ENCODE data around the gene ADGRL2. TPM values are rescaled to one million over a fixed set of nuclear protein-coding genes. Genes with fewer than 3 reads are reported as not detected.

The ADGRL2 gene
- polyA plus RNA-seq, 4 donors = 151 to 477 (median 201) TPM

DNA sequence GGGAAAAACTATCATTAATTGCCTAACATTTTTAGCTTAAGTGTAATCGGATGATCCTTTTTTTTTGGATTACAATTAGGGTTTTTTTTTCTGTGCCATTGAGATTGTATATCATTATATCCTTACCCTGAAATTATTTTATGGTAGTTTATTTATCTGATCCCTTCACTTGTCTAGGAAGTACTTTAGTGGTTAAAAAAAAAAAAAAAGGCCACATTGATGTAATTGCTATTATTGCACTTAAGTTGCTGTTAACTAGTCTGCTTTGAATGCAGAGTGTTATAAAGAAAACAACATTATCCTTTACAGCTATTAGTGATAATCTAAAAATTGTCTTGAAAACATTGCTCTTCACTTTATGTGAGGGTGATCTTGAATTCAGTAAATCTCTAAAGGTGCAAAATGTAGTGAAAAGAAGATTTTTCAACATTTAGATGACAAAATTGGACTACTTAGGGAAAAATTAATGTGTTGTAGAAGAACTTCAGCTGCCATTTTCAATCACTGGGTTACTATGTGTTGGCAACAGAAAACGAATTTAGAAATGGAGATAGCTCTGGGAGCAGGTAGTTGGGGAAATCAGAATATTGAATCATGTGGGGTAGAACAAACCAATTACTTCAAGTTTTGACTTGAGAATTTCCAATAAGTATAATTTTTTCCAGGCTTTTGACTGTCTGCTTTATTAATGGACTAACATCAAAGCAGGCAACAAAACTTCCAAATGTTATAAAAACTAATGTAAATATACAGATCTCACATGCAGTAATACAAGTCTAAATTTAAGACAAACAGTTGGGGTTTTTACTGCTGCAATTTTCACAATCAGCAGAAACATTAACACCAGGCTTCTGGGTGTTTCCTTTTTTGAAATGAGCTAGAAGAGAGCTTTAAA is 5.0 kb downstream of the ADGRL2 start:
- DNase-seq (ENCODE audit: low read depth in 4 of 4, low spot score in 3 of 4) = no peak

DNA sequence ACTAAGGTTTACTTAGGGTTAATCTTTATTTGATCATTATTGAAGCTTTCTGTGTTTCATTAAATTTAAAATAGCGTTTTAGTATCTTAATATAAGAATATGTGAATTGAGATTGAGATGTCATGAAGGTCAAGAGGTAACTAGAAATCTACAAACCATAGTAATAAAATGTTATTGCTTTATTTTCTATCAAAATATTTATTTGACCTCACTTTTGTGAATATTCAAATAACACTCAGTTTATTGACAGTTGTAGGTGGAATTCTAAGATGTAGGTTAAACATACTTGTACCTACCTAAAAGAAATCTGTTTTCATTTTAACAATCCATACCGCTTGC is 5.7 kb downstream of the ADGRL2 start:
- DNase-seq (ENCODE audit: low read depth in 4 of 4, low spot score in 3 of 4) = no peak

DNA sequence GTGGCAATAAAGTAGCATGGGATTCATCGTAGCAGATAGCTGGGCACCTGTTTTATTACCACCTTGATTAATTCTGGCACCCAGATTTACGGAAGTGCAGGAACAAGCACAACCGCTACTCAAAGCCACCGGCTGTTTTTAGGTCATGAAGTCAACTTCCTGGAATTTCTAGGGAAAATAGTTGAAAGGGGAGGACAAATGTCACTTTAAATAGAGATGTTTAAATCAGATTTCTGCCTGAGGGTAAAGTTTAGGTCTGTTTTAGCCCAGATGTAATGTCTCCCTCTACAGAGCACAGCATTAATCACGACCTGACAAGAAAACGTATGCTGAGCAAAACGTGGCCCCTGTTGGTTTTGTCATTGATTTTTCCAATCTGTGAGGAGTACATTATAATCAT is 8.0 kb downstream of the ADGRL2 start:
- no peak for DNase-seq (ENCODE audit: low read depth in 4 of 4, low spot score in 3 of 4)

DNA sequence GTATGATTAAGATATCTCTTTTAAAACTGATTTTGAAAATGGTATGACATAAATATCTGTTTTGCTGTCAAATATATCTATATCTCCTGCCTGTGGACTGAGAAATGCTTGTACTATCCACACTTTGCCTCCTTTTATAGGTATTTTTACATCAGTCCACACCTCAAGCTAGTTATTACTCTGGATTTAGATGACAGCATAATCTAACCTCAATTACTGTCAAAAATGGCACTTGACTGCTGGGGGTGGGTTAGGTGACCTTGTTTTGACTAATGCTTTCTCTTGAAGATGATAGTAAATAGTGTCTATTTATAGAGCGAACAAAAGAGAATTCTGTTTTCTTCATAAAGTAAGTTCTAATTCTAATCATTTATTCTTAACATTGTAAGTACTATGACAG is 9.1 kb downstream of the ADGRL2 start:
- no peak for DNase-seq (ENCODE audit: low read depth in 4 of 4, low spot score in 3 of 4)

DNA sequence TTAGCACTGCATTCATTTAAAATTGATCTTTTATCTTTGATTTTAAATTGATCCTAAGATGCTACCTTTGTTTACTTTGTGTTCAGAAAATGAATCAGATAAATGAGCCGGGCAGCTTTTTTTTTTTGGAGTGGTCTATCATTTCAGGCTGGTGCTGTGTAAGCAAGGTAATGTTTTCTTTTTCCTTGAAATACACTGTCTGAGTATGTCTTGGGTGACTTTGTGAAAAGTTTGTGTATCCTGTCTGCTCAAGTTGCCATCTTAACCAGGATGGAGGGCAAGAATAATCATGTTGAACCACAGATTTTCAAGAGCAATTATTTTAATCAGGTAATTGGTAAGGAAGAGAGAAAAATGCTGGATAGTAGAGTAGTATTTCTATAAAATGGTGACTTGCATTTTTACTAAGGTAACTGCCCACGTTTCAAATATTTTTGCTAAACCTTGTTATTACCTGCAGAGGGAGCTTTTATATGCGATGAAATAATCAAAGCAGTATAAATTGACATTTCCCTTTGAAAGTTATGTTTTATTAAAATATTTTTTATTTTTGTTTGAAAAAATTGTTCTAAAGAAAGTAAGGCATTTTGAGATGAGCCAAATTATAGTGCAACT is 11.1 kb downstream of the ADGRL2 start:
- no peak for DNase-seq (ENCODE audit: low read depth in 4 of 4, low spot score in 3 of 4)

DNA sequence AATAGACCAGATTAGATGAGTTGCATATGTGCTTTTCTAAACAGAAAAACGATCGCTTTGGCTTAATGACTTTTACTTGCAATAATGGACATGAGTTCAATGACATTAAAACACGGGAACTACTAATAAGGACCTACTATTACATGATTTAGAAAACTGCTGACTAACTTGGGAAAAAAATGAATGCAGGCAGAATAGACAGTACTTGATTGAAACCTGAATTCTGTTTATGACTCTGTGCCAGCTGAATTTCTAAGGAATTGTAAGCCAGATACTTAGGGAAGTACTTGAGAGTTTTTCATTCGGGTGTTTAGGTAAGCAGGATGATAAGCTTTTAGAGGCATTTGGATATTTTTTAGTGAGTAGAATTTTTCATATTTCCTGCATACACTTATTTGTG is 12.0 kb downstream of the ADGRL2 start:
- no peak for DNase-seq (ENCODE audit: low read depth in 4 of 4, low spot score in 3 of 4)

DNA sequence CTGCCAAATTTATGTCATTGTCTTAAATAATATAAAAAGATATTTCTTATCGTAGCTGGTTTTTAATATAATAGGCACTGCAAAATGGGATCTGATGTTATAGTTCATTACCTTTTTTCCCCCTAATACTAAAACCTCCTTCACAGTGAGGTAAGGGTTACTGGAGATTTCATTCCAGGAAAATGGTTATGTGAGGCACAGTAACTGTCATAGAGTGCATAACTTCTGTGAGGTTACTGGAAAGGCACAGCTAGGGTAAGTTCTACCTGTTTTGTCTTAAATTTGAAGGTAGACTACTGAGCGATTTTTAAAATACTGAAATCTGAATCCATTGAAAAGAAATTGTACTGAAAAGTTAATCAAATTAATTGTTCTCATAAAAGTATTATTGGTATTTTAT is 13.0 kb downstream of the ADGRL2 start:
- no peak for DNase-seq (ENCODE audit: low read depth in 4 of 4, low spot score in 3 of 4)

DNA sequence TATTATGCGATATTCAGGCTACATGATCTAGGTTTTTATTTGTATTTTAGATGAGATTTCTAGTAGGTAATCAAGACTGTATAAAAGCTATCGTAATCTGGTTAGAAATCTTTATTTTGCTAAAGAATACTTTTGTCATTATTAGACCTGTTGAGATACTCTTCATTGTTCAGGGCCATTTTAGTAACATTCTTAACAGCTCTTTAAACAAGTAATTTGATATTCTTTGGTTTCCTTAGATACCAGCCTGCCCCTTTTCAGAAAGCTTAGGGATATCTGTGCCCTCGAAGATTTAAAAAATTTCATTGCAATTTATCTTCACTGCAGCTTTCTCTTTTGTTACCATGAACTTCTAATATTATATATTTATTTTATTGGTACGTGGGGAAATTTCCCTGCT is 18.9 kb downstream of the ADGRL2 start:
- no peak for DNase-seq (ENCODE audit: low read depth in 4 of 4, low spot score in 3 of 4)

DNA sequence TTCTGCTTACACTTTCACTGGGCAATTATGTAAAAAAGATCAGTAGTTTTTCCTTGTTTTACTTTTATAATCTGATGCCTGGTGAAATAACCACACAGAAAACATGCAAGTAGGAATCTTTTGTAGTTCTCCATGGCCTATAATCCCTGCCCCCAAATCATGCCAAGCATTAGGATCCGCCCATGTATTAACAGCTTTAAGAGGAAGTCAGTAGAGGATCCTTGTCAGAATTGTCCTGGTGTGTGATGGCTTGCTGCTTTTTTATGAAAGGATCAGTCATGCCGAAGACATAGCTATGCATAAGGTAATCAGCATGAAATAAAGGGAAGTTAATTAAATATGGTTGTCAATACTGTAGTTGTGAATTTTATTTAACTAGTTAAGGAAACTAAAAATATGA is 20.0 kb downstream of the ADGRL2 start:
- no peak for DNase-seq (ENCODE audit: low read depth in 4 of 4, low spot score in 3 of 4)

DNA sequence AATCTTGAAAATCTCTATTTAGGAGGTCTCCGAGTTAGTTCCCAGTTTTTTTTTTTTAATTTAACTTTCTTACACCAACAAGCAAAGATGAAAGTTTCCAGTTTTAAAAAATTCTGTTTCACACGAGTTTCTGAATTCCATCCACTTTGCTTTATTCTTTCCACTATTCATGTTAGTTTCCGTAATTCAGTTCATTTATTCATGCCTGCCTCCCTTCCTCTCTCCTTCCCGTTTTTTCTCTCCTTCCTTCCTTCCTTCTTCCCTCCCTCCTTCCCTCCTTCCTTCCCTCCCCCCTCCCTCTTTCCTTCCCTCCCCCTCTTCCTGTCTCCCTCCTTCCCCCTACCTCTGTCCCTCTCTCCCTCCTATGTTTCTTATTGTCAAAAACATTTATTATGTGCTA is 22.3 kb downstream of the ADGRL2 start:
- no peak for DNase-seq (ENCODE audit: low read depth in 4 of 4, low spot score in 3 of 4)

DNA sequence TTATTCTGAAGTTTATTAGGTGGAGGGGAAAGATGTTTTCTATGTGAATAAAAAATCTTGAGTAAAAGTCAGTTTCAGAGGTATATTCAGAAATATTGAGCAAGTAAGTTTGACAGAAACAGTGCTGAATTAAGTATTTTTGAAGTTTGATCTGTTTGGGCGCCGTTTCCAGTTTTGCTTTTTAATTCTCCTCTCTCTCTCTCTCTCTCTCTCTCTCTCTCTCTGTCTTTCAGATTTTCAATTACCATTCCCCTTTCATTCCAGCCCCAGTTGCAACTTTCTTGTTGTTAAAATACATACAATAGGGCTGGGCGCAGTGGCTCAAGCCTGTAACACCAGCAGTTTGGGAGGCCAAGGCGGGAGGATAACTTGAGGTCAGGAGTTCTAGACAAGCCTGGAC is 24.0 kb downstream of the ADGRL2 start:
- DNase-seq (ENCODE audit: low read depth in 4 of 4, low spot score in 3 of 4) = no peak

DNA sequence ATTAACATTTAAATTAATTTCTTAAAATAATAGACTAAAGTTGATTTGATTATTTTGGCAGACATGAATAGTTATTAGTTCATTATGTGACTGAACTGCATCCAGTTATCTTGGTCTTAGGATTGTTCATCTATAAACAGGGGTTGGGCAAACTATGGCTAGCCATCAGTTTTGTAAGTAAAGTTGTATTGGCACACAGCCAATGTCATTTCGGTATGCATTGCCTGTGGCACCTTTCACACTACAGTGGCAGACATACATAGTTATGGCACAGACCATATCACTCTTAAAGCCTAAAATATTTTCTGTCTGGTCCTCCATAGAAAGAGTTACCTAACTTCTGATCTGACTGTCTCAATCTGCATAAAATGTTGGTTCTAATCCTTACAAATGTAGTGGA is 27.2 kb downstream of the ADGRL2 start:
- no peak for DNase-seq (ENCODE audit: low read depth in 4 of 4, low spot score in 3 of 4)

DNA sequence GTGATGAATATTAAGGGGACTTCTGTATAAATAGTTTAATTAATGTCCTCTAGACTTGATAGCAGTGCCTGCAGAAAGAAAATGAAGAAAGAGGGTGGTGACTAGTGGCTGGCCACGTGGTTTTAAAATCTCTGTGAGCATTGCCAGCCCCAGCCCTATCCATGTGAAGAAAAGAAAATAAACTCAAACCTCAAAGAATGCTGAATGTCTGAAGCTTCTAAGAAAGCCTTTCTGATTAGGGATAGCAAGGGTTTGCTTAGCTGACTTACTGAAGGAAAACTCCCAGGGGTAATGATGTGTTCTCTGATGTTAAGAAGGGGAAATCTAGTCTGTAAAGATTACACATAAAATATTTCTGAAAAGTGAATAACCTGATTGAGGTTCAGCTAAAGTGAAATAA is 31.8 kb downstream of the ADGRL2 start:
- no peak for DNase-seq (ENCODE audit: low read depth in 4 of 4, low spot score in 3 of 4)

DNA sequence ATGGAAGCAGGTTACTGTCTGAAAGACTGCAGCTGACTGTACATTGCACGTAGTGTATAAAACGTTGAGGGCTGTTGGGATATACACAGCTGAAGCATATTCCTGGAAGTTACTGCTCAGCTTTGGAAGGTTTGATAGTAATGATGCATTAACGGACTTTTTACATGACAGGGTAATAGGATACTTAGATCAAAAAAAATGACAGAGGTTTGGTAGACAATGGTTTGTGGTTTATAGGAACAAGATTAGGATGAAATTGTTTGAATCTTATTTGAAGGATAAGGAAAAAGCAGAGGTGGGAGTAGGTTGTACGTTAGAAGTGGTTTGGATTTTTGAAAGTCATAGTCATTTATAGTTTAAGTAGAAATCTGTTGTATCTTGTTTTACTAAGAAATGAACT is 33.0 kb downstream of the ADGRL2 start:
- no peak for DNase-seq (ENCODE audit: low read depth in 4 of 4, low spot score in 3 of 4)

DNA sequence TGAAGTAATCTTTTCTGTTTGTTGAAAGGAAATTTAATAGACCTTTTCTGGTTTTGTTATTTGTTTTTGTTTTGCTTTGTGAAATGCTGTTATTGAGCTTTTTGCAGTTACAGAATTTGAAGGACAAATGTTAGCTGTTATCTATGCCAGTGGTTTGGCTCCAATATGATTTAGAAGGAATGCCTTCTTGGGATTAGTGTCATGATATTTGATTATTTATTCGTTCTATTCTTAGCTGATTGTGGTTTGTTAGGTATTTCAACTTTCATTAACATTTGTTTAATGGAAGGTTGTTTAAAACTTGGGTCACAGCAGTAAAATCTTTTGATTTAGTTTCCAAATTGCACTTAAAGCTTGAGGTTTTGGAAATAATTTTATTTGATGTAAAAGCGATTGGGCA is 33.5 kb downstream of the ADGRL2 start:
- DNase-seq (ENCODE audit: low read depth in 4 of 4, low spot score in 3 of 4) = no peak

DNA sequence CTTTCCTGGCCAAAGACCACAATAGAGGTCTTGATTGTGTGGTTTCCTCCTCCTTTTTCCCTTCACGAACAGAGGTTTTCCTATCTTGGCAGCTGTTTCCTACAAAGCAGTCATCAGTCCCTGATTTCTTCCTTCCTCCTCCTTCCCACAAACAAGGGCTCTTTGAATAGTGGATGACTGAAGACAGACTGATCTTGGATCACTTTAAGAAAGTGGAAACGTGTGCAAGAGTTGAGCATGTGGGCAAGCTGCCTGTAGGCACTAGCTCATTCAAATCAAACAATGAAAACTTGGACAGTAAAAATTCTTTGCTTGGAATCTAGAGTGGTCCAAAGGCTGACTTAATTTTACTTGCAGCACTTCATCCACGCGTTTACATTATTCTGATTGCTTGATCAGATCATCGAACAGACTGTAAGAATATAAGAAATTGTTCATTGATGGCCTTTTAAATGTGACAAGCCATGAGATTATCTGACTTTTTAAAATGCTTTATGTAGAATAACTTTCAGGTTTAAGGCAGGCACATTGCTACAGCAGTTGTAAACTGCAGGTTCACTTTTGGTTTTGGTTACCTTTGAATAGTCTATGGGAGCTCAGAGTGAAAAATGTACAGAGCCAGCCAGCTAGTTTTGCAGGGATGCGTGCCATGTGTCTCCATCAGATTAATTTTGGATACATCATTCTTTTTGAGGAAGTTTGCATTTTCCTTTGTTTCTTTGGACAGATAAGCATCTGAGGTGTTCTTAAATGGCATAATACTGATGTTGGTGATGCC is 34.4 kb downstream of the ADGRL2 start:
- DNase-seq (ENCODE audit: low read depth in 4 of 4, low spot score in 3 of 4) = peak in 2 of 4 donors; percentile 16 to 18

DNA sequence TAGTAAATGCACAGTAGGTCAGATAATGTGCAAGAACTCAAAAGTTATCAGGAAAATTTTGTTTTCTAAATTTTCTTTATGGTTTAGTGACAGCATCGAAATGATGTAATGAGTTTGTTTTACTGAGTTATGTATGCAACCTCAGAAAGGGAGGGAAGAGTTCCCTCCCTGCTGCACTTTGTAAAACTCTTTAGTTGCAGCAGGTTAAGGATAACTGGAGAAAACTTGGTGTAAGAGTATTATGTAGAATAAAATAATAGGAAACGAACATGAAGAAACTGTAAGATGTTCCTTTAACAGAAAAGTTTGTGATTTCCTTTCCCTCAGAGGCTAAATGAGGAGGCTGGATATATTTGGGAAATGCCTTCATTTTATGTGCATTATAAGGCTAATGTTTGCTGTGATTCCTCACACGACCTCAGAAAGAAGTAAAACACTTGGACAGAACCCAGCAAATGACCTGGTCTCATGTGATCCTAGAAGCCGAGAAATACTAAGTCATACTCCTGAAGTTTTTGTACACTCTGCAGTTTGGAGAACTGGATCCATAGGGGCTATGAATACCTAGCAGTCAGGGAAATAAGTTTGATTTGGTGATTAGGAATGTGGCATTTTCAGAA is 35.4 kb downstream of the ADGRL2 start:
- no peak for DNase-seq (ENCODE audit: low read depth in 4 of 4, low spot score in 3 of 4)

DNA sequence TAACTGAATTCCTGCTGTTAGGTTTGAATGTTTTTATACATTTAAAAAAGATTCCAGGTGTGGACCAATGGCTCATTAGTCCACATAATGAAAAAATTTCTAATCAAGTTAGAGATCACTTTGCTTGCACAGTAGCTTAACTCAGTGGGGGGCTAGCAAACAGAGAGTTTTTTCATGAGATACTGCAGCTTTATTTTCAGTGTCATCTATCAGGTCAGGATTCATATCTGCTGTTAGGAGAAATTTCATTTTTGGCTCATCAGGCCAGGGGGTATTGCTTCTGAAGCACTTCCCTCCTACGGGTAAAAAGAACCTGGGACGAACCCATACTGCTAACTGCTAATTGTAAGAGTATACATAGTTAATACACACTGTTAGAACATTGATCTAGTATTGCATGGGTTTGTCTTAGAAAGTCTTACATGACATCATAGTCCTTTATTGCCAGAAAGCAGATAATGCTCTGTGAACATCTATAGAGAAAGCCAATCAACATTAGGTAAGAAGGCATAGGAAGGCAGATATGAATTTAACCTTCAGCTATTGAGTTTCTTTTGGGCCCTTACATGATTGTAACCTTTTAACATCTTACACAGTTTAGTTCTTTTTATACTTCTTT is 38.0 kb downstream of the ADGRL2 start:
- DNase-seq (ENCODE audit: low read depth in 4 of 4, low spot score in 3 of 4) = no peak

DNA sequence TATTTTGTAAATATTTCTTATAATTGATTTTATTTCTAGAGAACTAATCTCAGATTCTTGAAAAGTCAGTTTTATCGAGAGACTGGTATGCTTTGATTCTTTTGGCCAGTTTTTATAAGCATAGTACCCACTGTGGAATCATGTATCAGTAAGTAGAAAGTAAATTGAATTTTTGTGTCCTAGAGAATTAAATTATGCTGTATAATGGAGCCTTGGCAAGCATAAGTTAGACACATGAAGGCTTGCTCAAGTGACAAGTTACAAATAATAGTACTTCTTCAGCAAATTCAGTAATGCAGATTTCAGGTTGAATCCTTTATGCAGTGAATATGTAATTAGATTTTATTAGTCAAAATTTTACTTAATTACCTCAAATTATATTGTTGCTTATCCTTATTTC is 40.1 kb downstream of the ADGRL2 start:
- no peak for DNase-seq (ENCODE audit: low read depth in 4 of 4, low spot score in 3 of 4)

DNA sequence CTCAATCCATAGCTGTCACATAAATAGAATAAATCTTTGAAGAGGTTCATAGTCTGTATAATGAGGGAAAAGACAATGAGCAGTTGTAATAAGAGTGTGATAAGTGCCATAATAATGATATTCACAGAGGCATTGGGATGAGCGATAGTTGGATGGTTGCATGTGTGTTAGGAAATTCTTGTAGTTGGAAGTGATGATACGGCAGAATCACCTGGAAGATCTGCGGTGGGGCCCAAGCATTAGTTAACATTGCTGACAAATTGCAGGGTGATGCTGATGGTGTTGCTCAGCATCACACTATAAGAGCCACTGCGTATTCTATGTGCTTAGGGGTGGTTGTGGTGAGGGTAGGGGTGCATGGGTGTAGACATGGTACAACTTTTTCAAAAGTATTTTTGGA is 41.1 kb downstream of the ADGRL2 start:
- DNase-seq (ENCODE audit: low read depth in 4 of 4, low spot score in 3 of 4) = no peak

DNA sequence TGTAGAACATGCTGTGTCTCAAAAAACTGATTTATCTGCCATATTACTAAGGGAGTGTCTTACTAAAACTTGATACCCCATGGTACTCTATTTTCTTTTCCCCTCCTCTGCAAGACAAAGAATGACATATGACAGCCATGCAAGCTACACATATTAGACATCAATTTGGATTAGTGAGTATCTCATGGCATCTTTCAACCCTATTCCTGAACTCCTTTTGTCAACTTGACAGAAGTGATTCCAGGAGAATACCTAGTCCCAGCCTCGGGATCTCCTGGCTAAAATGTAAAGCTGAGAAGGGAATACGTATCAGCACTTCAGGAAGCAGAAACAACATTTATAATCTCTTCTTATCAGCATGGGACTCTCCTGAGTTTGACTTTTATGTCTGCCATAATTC is 43.7 kb downstream of the ADGRL2 start:
- DNase-seq (ENCODE audit: low read depth in 4 of 4, low spot score in 3 of 4) = no peak

Measured in left renal pelvis (tissue), 4 donors.